Bronchial epithelial cell (primary cell): Measurements from ENCODE around the gene ISCA2. TPM values are rescaled to one million over a fixed set of nuclear protein-coding genes. Genes with fewer than 3 reads are reported as not detected.

Source experiments
- DNase-seq: peaks from one replicate; pipeline ENCODE4 v3.0.0-alpha.2; 2010; ENCODE audit warnings: low read depth
- FAIRE-seq: peaks from 2 replicates; lab custom pipeline; 2011; peaks lifted over from hg19 to GRCh38; lab: Jason Lieb, UNC
- H3K27me3 ChIP-seq: 2 replicates; pipeline ENCODE4 v1.5.1; 2011; ENCODE audit warnings: low read length; ENCODE audit not compliant: control insufficient read depth, insufficient read depth
- H3K36me3 ChIP-seq: 2 replicates; pipeline ENCODE4 v1.5.1; 2011; ENCODE audit warnings: low read length; ENCODE audit not compliant: control insufficient read depth, insufficient read depth
- H3K4me3 ChIP-seq: 2 replicates; pipeline ENCODE4 v1.5.1; 2011; ENCODE audit warnings: mild to moderate bottlenecking, low read depth, low read length, control low read depth
- total RNA-seq: library from RNA; depleted of rRNA; stranded (reverse); fragments of >200 nt; gene quantifications from 2 replicates; pipeline ENCODE4 v1.2.1, GENCODE V29; 2014
- TF ChIP-seq, protein P1 (sequence below): IDR thresholded peaks from 2 replicates; pipeline ENCODE4 v1.5.1; 2011; ENCODE audit warnings: mild to moderate bottlenecking, moderate library complexity, low read length, control low read depth, inconsistent platforms; ENCODE audit not compliant: insufficient read depth, severe bottlenecking

Gene ISCA2
- total RNA-seq, 1 donor from 2014 or later: 11.3 TPM

DNA sequence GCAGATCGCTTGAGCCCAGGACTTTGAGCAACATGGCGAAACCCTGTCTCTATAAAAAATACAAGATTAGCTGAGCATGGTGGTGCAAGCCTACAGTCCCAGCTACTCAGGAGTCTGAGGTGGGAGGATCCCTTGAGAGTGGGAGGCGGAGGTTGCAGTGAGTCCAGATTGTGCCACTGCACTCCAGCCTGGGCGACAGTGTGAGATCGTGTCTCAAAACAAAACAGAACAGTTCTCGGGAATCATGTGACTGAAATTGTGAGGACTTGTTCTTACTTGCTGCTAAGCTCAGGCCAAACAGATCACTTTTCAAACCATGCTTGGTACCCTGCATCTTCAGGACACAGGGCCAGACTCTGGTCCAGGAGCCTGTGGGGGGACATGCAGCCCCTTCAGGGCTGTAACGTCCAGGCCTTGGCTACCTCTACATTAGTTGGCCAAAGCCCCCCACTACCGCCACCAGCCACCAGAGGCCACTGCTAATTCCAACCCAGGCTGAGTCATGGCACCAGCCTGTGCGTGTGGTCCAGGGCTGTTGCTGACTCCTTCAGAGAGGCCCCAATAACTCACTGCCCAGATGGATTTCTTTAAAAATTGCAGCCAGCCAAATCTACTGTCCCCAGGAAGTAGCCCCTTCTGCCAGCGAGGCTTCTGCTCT is 34.1 kb upstream of the ISCA2 start:
- no peaks in the 10 kb centered on the region for H3K36me3 ChIP-seq
- TF ChIP-seq, protein P1, sequence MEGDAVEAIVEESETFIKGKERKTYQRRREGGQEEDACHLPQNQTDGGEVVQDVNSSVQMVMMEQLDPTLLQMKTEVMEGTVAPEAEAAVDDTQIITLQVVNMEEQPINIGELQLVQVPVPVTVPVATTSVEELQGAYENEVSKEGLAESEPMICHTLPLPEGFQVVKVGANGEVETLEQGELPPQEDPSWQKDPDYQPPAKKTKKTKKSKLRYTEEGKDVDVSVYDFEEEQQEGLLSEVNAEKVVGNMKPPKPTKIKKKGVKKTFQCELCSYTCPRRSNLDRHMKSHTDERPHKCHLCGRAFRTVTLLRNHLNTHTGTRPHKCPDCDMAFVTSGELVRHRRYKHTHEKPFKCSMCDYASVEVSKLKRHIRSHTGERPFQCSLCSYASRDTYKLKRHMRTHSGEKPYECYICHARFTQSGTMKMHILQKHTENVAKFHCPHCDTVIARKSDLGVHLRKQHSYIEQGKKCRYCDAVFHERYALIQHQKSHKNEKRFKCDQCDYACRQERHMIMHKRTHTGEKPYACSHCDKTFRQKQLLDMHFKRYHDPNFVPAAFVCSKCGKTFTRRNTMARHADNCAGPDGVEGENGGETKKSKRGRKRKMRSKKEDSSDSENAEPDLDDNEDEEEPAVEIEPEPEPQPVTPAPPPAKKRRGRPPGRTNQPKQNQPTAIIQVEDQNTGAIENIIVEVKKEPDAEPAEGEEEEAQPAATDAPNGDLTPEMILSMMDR: peak; percentile 72
- no peak overlapping the region for H3K4me3 ChIP-seq
- peak; percentile 50 for FAIRE-seq
- DNase-seq: peak; percentile 54
- peaks cover 2% of the 10 kb centered on the region for H3K27me3 ChIP-seq

DNA sequence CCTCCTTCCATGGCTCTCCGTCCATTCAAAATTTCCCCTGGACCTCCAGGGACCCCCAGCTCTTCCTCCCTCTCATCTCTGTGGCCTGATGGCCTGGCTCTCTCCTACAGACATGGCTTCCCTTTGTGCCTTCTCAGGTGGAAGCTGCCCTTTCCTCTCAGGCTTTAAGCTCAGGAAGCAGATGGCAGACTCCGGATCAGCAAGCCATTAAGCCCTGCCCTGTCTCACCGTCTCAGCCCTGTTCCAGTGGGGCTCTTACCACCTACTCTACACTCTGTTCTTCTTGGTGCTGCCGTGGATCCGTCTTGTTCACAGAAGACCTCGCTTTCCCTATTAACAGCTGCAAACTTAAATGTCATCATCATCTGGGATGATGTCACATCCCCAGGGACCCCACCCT is 33.6 kb upstream of the ISCA2 start:
- peaks cover 2% of the 10 kb centered on the region for H3K27me3 ChIP-seq
- TF ChIP-seq, protein P1: no peak
- no peak for DNase-seq

DNA sequence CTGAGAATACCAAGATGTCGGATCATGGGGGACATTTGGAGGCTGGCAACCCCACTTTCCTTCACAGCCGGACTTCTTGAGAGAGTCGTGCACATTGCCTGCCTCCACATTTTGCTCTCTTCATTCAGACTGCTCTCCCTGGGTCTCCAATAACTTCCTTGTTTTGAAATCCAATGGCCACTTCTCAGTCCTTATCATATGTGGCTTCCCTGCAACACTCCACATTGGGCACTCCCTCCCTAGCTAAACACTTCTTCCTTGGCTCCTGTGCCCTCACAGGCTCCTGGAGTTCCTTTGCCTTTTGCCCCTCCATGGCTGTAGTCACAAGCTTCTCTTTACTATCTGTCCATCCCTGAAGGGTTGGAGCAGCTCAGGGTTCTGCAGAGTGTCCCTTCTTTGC is 30.6 kb upstream of the ISCA2 start:
- TF ChIP-seq, protein P1: no peak
- FAIRE-seq (no peak), DNase-seq (no peak)
- H3K27me3 ChIP-seq: no peaks in the 10 kb centered on the region
- H3K36me3 ChIP-seq: no peaks in the 10 kb centered on the region
- H3K4me3 ChIP-seq: no peak overlapping the region

More for the DNA sequence above, 33.6 kb upstream of the ISCA2 start:
- no peak for FAIRE-seq
- Histone ChIP-seq H3K36me3 (no peaks in the 10 kb centered on the region), H3K4me3 (no peak overlapping the region)

DNA sequence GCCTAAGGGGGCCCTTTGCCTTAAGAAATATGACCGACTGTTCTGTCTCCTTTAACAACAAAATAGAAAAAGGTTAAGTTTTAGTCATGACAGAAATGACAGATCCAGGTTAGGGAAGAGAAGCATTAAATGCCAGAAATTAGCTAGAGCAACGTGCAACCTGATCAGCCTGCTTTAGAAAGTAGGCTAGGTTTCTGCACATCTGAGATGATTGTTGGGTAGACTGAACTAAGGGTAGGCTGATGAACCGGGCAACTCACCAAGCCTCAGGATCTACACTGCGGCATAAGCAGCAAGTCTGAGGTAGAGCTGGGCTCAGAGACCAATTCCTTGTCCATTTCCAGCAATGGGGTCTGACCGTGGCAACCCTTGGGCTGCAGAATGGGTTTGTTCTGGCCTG is 29.9 kb upstream of the ISCA2 start:
- DNase-seq: no peak
- Histone ChIP-seq H3K27me3 (no peaks in the 10 kb centered on the region), H3K4me3 (no peak overlapping the region), H3K36me3 (no peaks in the 10 kb centered on the region)
- TF ChIP-seq, protein P1: no peak
- FAIRE-seq: peak; percentile 28

DNA sequence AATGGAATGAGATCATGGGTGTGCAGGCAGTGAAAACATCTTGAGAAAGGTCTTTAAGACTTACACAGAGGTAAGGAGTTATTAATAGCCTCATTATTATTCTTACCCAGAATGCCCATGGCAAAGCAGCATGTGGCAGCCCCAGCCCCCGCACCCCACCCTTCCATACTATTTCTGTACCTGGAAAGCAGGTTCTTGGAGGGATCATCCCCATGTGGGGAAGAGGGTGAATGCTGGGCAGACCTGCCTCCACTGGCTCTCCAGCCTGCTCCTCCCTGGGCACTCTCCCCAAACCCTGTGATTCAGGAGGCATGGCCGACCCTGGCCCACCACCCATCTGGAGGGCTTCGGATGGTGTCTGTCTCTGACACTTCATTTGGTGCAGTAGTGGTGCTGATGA is 28.8 kb upstream of the ISCA2 start:
- no peak for DNase-seq
- Histone ChIP-seq H3K27me3 (no peaks in the 10 kb centered on the region), H3K4me3 (no peak overlapping the region), H3K36me3 (no peaks in the 10 kb centered on the region)
- no peak for FAIRE-seq
- TF ChIP-seq, protein P1: no peak

DNA sequence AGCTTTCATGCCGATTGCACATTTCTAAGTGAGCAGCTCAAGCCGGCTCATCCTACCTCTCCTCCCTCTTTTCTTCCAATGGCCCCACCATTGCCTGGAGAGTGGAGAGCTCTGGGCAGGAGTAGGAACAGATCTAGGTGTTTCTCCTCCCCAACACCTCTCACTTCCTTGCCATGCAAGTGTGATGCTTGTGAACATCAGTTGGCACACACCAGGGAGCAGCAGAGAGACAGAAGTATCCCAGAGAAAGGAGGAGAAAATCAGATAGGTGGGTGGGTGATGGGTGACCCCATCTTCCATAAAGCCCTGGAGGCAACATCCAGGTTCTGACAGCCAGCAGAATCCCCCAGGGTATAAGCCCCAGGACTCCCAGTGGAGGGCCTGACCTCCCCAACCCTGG is 28.2 kb upstream of the ISCA2 start:
- Histone ChIP-seq H3K36me3 (no peaks in the 10 kb centered on the region), H3K4me3 (no peak overlapping the region), H3K27me3 (no peaks in the 10 kb centered on the region)
- TF ChIP-seq, protein P1: no peak
- DNase-seq: no peak
- no peak for FAIRE-seq
